D721Med (cell line): Measurements from ENCODE around the gene BRINP1.

Experiments
- DNase-seq: peaks from one replicate; pipeline ENCODE4 v3.0.0; 2011; ENCODE audit warnings: low spot score; ENCODE audit not compliant: insufficient read length
- FAIRE-seq: peaks from 2 replicates; lab custom pipeline; 2011; peaks lifted over from hg19 to GRCh38; lab: Jason Lieb, UNC
- CTCF ChIP-seq: IDR thresholded peaks from 2 replicates; pipeline ENCODE4 v1.5.1; 2012; ENCODE audit warnings: mild to moderate bottlenecking, control low read depth; ENCODE audit not compliant: insufficient read depth; ENCODE audit errors: missing control alignments

The BRINP1 gene

GRCh38 chr9:119289740-119290433, 79.3 kb downstream of the BRINP1 start:
- peak; percentile 25 for DNase-seq
- peak; percentile 51 for TF ChIP-seq CTCF

DNA sequence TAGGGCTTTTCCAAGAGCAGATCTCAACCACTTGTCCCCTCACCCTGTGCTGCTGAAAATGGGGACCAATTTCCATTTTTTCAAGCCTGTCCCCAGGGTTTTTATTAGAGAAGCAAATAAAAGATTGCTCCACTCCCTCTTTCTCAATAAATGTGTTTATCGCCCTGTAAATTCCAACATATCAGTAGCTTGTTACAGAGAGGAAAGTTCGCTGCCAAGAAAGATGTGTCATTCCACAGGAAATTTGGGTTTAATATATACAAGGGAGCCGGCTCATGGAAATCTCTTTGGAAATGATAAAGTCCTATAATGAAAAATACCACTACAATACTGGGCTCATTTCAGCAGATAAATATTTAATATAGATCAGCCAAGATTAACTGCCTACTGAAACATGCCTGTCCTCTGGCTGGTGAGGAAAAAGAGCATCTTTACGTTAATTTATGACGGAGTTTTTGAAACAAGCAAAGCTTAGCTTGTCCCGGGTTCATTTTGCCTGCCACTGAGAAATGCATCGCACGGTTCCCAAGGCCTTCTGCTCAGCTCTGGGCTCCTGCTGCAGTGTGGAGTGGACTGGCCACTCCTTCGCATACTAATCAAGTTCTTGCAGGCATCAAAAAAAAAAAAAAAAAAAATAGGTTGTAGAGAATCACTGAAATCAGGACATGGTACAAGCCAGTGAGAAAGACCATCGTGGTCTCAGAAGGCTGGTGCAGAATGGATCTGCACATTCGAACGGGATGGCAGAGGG, 84.5 kb downstream of the BRINP1 start:
- no peak for TF ChIP-seq CTCF
- FAIRE-seq (no peak), DNase-seq (no peak)

More at GRCh38 chr9:119289740-119290433, 79.3 kb downstream of the BRINP1 start:
- FAIRE-seq, result peak; percentile 88

GRCh38 chr9:119284118-119284517, 85.1 kb downstream of the BRINP1 start:
- DNase-seq (no peak), FAIRE-seq (no peak)
- peak; percentile 19 for TF ChIP-seq CTCF

- no peak for TF ChIP-seq CTCF
- FAIRE-seq (no peak), DNase-seq (no peak)
Measured at GRCh38 chr9:119283078-119283794, 86.0 kb downstream of the BRINP1 start.

GRCh38 chr9:119282476-119283077, 86.7 kb downstream of the BRINP1 start:
- DNase-seq (no peak), FAIRE-seq (no peak)
- TF ChIP-seq CTCF, result no peak

GRCh38 chr9:119280740-119281485, 88.3 kb downstream of the BRINP1 start:
- no peak for DNase-seq
- FAIRE-seq, result no peak
- no peak for TF ChIP-seq CTCF
